ENCODE data around the gene CD3D.

The CD3D gene

GRCh38 chr11:118295199-118295598 is 47.3 kb downstream of the CD3D start:
- no peak overlapping the region for H3K4me3 ChIP-seq (replicated peaks; ENCODE audit: low read depth, low read length)
- DNase-seq (ENCODE audit: low read depth), result no peak
- TF ChIP-seq, protein P1, sequence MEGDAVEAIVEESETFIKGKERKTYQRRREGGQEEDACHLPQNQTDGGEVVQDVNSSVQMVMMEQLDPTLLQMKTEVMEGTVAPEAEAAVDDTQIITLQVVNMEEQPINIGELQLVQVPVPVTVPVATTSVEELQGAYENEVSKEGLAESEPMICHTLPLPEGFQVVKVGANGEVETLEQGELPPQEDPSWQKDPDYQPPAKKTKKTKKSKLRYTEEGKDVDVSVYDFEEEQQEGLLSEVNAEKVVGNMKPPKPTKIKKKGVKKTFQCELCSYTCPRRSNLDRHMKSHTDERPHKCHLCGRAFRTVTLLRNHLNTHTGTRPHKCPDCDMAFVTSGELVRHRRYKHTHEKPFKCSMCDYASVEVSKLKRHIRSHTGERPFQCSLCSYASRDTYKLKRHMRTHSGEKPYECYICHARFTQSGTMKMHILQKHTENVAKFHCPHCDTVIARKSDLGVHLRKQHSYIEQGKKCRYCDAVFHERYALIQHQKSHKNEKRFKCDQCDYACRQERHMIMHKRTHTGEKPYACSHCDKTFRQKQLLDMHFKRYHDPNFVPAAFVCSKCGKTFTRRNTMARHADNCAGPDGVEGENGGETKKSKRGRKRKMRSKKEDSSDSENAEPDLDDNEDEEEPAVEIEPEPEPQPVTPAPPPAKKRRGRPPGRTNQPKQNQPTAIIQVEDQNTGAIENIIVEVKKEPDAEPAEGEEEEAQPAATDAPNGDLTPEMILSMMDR (IDR thresholded peaks at IDR 0.05; ENCODE audit: low read length, missing control alignments), result no peak

GRCh38 chr11:118294053-118294452 is 48.5 kb downstream of the CD3D start:
- H3K4me3 ChIP-seq (replicated peaks; ENCODE audit: low read depth, low read length), result no peak overlapping the region
- TF ChIP-seq, protein P1 (IDR thresholded peaks at IDR 0.05; ENCODE audit: low read length, missing control alignments), result no peak
- no peak for DNase-seq (ENCODE audit: low read depth)

GRCh38 chr11:118291477-118292135 is 50.9 kb downstream of the CD3D start:
- no peak overlapping the region for H3K4me3 ChIP-seq (replicated peaks; ENCODE audit: low read depth, low read length)
- peak; percentile 46 for DNase-seq (ENCODE audit: low read depth)
- TF ChIP-seq, protein P1 (IDR thresholded peaks at IDR 0.05; ENCODE audit: low read length, missing control alignments), result no peak

DNA sequence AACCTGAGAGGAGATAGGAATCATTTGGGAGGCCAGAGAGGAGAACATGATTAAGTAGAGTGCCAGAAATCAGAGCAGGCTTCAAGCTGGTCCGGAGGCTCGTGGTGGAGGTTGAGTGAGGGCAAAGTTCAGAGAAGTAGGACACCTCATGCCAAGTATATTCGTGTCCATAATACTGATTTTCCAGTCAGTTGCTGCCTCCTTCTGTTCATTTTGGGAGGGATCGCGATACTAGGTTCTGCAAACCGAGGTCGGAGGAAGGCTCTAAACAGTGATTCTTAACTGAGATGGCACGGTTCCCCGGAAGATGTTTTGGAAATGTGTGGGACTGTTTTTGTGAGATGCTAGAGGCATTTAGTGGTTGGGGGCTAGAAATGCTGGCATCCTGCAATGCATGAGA is 51.6 kb downstream of the CD3D start:
- H3K4me3 ChIP-seq (replicated peaks; ENCODE audit: low read depth, low read length), result no peak overlapping the region
- DNase-seq (ENCODE audit: low read depth), result peak; percentile 45
- TF ChIP-seq, protein P1 (IDR thresholded peaks at IDR 0.05; ENCODE audit: low read length, missing control alignments), result peak; percentile 42

DNA sequence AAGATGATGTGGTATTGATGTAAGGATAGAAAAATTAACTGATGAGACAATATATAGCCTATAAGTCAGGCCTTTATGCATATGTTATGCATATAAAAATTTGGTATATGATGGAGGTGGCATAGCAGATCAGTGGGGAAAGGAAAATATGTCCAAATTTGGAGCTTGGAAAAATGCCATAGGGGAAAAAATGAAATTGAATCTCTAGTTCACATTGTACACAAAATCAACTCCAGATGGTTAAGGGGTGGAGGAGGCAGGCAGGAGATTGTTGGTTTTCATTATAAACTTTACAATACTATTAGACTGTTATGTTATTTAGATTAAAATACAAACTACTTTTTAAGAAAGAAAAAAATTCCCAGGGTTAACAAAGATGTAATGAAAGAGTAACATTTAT is 53.1 kb downstream of the CD3D start:
- H3K4me3 ChIP-seq (replicated peaks; ENCODE audit: low read depth, low read length), result no peak overlapping the region
- DNase-seq (ENCODE audit: low read depth), result no peak
- TF ChIP-seq, protein P1 (IDR thresholded peaks at IDR 0.05; ENCODE audit: low read length, missing control alignments), result no peak

All from fibroblast of pulmonary artery (primary cell).